B cell (primary cell): Measurements from ENCODE around the gene NXPE4.

ENCODE experiments used
- CTCF ChIP-seq: fragments of 200-600 bp; IDR thresholded peaks from one replicate; pipeline ENCODE4 v1.8.0; 2022; ENCODE audit warnings: antibody characterized with exemption, mild to moderate bottlenecking
- EZH2 ChIP-seq: IDR thresholded peaks from 2 replicates; pipeline ENCODE4 v1.6.1; 2012; ENCODE audit warnings: borderline replicate concordance, low read depth, mild to moderate bottlenecking, moderate library complexity, low read length; ENCODE audit not compliant: insufficient read depth, poor library complexity, severe bottlenecking

- TF ChIP-seq CTCF (no peak), EZH2 (no peak)
These were observed 761 bp upstream of the NXPE4 start for GRCh38 chr11:114596175-114596919.
